T-cell (primary cell): Measurements from ENCODE around the gene EGFL6. TPM values are rescaled to one million over a fixed set of nuclear protein-coding genes. Genes with fewer than 3 reads are reported as not detected.

Experiments
- ATAC-seq, 4 experiments: fragments of 200-7000 bp in 3 of 4; fragments of 150-1000 bp in 1 of 4; cut with Tn5 transposase; replicated peaks in 1 of 4; 1 replicate in 3 of 4; 2 replicates in 1 of 4; pipeline ENCODE4 v1.10.0; 2021; ENCODE audit warnings: moderate library complexity in 3 of 4, mild to moderate bottlenecking in 2 of 4, moderate number of reproducible peaks in 1 of 4
- CTCF ChIA-PET, 2 donors: fragments of 300-600 bp; sonication (Branson Sonifier 250); formaldehyde crosslinking; loops; one replicate each; lab custom pipeline; 2022; ENCODE audit warnings: antibody characterized with exemption in 2 of 2; lab: Charles Lee
- POLR2A ChIA-PET, 2 donors: fragments of 300-600 bp; sonication (Branson Sonifier 250); formaldehyde crosslinking; loops; one replicate each; lab custom pipeline; 2022; ENCODE audit warnings: antibody characterized with exemption in 2 of 2; lab: Charles Lee
- DNase-seq, 35 experiments: peaks; one replicate each; pipeline versions ENCODE4 v3.0.0 to v3.0.0-alpha.2; 2013 to 2023
- H3K27ac ChIP-seq: one replicate; pipeline ENCODE4 v1.5.1; 2013; ENCODE audit warnings: low read length
- H3K27me3 ChIP-seq, 2 experiments: replicated peaks in 1 of 2; 1 replicate in 1 of 2; 2 replicates in 1 of 2; pipeline versions ENCODE4 v1.6.1 to v1.7.0; 2013; ENCODE audit warnings: low read length in 1 of 2, mixed read lengths in 1 of 2; ENCODE audit not compliant: control insufficient read depth in 2 of 2, insufficient read depth in 2 of 2; ENCODE audit errors: extremely low read depth in 1 of 2
- H3K36me3 ChIP-seq, 2 donors: 1 replicate in 1 of 2; 2 replicates in 1 of 2; pipeline versions ENCODE4 v1.6.1 to v1.7.0; 2013; ENCODE audit warnings: low read length in 1 of 2; ENCODE audit not compliant: control insufficient read depth in 2 of 2, insufficient read depth in 1 of 2; ENCODE audit errors: extremely low read depth in 1 of 2
- H3K4me1 ChIP-seq, 2 experiments: 1 replicate in 1 of 2; 2 replicates in 1 of 2; pipeline versions ENCODE4 v1.6.1 to v1.7.0; 2013; ENCODE audit warnings: low read length in 2 of 2, mixed read lengths in 1 of 2; ENCODE audit not compliant: insufficient read depth in 2 of 2, control insufficient read depth in 1 of 2; ENCODE audit errors: extremely low read depth in 1 of 2
- H3K4me3 ChIP-seq, 2 donors: 1 replicate in 1 of 2; 2 replicates in 1 of 2; pipeline versions ENCODE4 v1.5.1 to v1.7.0; 2013; ENCODE audit warnings: mild to moderate bottlenecking in 2 of 2, low read length in 1 of 2, moderate library complexity in 1 of 2; ENCODE audit not compliant: control insufficient read depth in 1 of 2; ENCODE audit errors: extremely low read depth in 1 of 2
- H3K9me3 ChIP-seq: 2 replicates; pipeline ENCODE4 v1.7.0; 2013
- H3K27ac Mint-ChIP-seq, 2 donors: one replicate each; pipeline ENCODE4 v1.8.0; 2020 to 2021; ENCODE audit warnings: mild to moderate bottlenecking in 2 of 2, mixed read lengths in 2 of 2
- H3K27me3 Mint-ChIP-seq, 2 donors: one replicate each; pipeline ENCODE4 v1.8.0; 2021 to 2022; ENCODE audit warnings: mixed read lengths in 2 of 2
- H3K36me3 Mint-ChIP-seq: one replicate; pipeline ENCODE4 v1.8.0; 2021; ENCODE audit warnings: mixed read lengths
- H3K4me1 Mint-ChIP-seq, 3 donors: one replicate each; pipeline ENCODE4 v1.8.0; 2020 to 2022; ENCODE audit warnings: mixed read lengths in 3 of 3, mild to moderate bottlenecking in 1 of 3
- H3K4me3 Mint-ChIP-seq, 3 donors: one replicate each; pipeline ENCODE4 v1.8.0; 2020 to 2022; ENCODE audit warnings: mild to moderate bottlenecking in 3 of 3, mixed read lengths in 3 of 3, moderate library complexity in 3 of 3
- H3K9me3 Mint-ChIP-seq, 3 donors: one replicate each; pipeline ENCODE4 v1.8.0; 2020 to 2022; ENCODE audit warnings: mixed read lengths in 3 of 3
- WGBS: methylation state at CpG from one replicate; pipeline ENCODE4 v1.1.5; 2013; ENCODE audit warnings: missing lambda C conversion rate; ENCODE audit not compliant: insufficient coverage; 5-methylcytosine and 5-hydroxymethylcytosine counted together
- total RNA-seq, 35 experiments: library from RNA in 6 of 35; stranded (reverse) in 6 of 35; fragments of 120-200 nt in 1 of 35; gene quantifications; one replicate each; pipeline versions ENCODE4 v1.2.1 to v1.2.4 and lab custom pipeline; 2013 to 2026

Gene EGFL6
- total RNA-seq, 5 donors from 2014 or later (not counting 1 experiment from before 2014, with no cell fraction given): 0.09 to 0.26 TPM; not detected in 3

DNA sequence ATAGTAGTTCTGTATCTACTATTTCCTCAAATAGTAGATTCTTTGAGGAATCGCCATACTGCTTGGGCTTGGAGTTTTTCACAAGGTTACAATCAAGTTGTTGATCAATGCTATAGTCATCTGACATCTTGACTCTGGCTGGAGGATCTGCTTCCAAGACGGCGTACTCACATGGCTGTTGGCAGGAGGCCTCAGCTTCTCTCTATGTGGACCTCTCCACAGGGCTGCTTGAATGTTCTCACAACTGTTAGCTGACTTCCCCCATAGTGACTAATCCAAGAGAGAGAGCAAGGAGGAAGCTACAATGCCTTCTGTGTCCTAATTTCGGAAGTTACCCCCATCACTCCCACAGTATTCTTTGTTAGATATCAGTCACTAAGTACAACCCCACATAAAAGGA lies 10.3 kb downstream of the EGFL6 start:
- H3K9me3 ChIP-seq: no peaks in the 10 kb centered on the region
- H3K4me1 Mint-ChIP-seq: no peaks in the 10 kb centered on the region
- no peak overlapping the region for H3K4me3 Mint-ChIP-seq
- no peaks in the 10 kb centered on the region for H3K36me3 Mint-ChIP-seq
- WGBS: no CpG with 5 or more reads among the region's 4 CpGs
- peaks cover 5 to 32% of the 10 kb centered on the region in 2 donors for H3K27me3 Mint-ChIP-seq
- no peak overlapping the region for H3K4me3 ChIP-seq
- H3K36me3 ChIP-seq: no peaks in the 10 kb centered on the region
- DNase-seq: no peak
- H3K27me3 ChIP-seq: no peaks in the 10 kb centered on the region
- H3K27ac ChIP-seq: no peak overlapping the region
- H3K27ac Mint-ChIP-seq: no peak overlapping the region
- CTCF ChIA-PET: no interaction called here
- POLR2A ChIA-PET: no interaction called here
- H3K4me1 ChIP-seq: no peaks in the 10 kb centered on the region
- ATAC-seq: no peak
- H3K9me3 Mint-ChIP-seq: peaks cover 0 to 9% (median 4%) of the 10 kb centered on the region in 3 donors

DNA sequence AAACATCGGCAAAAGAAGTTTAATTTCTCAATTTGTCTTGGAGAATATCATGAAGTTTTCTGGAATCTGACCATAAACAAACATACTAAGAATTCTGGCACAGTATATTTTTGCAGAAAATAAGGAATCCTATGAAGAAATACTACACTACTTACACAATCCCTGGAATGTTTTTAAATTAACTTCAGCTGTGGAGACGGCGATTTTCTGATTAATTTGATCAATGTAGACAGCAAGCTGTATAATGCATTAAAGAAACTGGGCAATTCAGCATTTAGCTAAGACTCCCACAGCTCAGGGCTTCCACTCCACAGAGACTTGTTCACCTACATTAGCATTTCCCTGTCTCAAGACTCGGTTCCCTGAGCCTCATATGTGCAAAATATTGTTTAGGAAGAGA lies 12.2 kb downstream of the EGFL6 start:
- no peaks in the 10 kb centered on the region for H3K4me1 ChIP-seq
- no peaks in the 10 kb centered on the region for H3K36me3 ChIP-seq
- no peak overlapping the region for H3K4me3 ChIP-seq
- no peak overlapping the region for H3K27ac ChIP-seq
- Mint-ChIP-seq H3K27ac (no peak overlapping the region), H3K9me3 (peaks cover 0 to 9% (median 0%) of the 10 kb centered on the region in 3 donors), H3K36me3 (no peaks in the 10 kb centered on the region), H3K27me3 (peaks cover 11 to 41% of the 10 kb centered on the region in 2 donors), H3K4me1 (no peaks in the 10 kb centered on the region), H3K4me3 (no peak overlapping the region)
- no peaks in the 10 kb centered on the region for H3K27me3 ChIP-seq
- ATAC-seq (no peak), DNase-seq (no peak)
- ChIA-PET CTCF (no interaction called here), POLR2A (no interaction called here)
- no peaks in the 10 kb centered on the region for H3K9me3 ChIP-seq
- no CpG with 5 or more reads among the region's 4 CpGs for WGBS

DNA sequence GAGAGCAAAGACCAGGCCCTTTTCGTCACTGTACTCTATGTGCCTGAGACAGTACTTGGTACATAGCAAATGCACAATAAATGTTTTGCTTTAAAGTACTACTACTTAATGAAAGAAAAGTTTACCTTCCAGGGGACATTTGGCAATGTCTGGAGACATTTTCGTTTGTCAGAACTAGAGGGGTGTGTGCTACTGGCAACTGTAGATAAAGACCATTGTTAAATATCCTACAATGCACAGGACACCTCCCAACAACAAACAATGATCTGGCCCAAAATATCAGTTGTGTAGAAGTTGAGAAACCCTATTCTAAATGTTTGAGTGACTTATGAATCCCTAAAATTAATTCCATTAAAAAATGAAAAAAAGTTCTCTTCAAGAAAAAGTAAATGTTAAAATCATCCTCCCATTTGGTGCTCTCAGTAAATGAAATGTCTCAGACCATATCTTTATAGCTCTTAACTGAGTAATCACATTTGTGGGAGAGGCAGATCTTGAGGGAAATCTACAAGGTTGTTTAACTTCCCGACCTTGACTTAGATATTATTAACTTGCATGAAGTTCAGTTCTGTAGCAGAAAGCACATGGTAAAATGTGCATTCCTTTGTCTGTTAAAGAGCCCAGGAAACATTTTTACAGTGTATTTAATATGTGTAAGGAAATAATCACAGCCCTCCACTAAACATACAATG lies 18.5 kb downstream of the EGFL6 start:
- Mint-ChIP-seq H3K27me3 (peaks cover 20 to 64% of the 10 kb centered on the region in 2 donors), H3K4me1 (no peaks in the 10 kb centered on the region), H3K4me3 (no peak overlapping the region), H3K36me3 (no peaks in the 10 kb centered on the region), H3K9me3 (no peaks in the 10 kb centered on the region), H3K27ac (no peak overlapping the region)
- no peaks in the 10 kb centered on the region for H3K4me1 ChIP-seq
- ChIA-PET POLR2A (no interaction called here), CTCF (no interaction called here)
- H3K36me3 ChIP-seq: no peaks in the 10 kb centered on the region
- no peaks in the 10 kb centered on the region for H3K27me3 ChIP-seq
- H3K9me3 ChIP-seq: no peaks in the 10 kb centered on the region
- H3K4me3 ChIP-seq: no peak overlapping the region
- WGBS: no CpG with 5 or more reads among the region's 3 CpGs
- no peak overlapping the region for H3K27ac ChIP-seq
- ATAC-seq (no peak), DNase-seq (no peak)

DNA sequence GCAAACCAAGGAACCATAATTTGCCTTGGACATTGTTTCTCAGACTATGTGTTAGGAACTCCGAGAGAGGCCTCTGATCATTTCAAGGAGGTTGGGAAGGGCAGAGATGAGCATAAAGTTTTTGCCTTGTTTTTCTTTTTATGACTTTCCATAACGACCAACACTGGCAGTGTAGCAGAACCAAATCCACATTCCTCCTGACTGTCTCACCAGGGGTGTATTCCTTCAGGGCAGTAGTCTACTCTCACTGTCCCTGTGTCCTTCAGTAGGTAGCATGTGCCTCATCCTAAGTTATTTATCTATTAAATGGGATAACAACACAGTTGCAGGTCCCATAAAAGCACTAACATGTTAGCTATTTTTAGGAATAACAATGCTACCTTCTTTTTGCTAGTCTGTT lies 20.8 kb downstream of the EGFL6 start:
- ChIA-PET POLR2A (no interaction called here), CTCF (no interaction called here)
- Mint-ChIP-seq H3K4me3 (no peak overlapping the region), H3K36me3 (no peaks in the 10 kb centered on the region), H3K27me3 (peaks cover 12 to 65% of the 10 kb centered on the region in 2 donors), H3K27ac (no peak overlapping the region), H3K9me3 (no peaks in the 10 kb centered on the region), H3K4me1 (no peaks in the 10 kb centered on the region)
- Histone ChIP-seq H3K36me3 (no peaks in the 10 kb centered on the region), H3K9me3 (no peaks in the 10 kb centered on the region), H3K27me3 (no peaks in the 10 kb centered on the region), H3K4me3 (no peak overlapping the region), H3K4me1 (no peaks in the 10 kb centered on the region), H3K27ac (no peak overlapping the region)
- ATAC-seq (no peak), DNase-seq (no peak)
- no CpG with 5 or more reads among the region's 2 CpGs for WGBS

DNA sequence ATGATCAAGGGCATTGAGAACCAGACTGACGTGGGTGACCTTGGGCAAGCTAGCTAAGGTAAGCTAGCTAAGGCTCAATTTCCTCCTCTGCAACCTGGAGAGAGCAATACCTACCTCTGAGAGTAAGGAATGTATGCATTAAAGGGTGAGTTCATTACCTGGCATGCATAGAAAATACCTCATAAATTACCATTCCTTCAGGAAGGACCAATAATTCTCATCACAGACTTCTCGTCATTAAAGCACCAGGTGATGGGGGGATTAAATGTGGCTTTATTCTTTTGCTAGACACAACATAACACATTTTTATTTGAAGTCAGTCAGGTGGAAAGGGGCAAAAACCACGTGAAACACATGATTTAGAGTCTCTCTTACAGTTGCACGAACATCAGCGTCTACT lies 21.5 kb downstream of the EGFL6 start:
- Histone ChIP-seq H3K4me3 (no peak overlapping the region), H3K27ac (no peak overlapping the region), H3K27me3 (no peaks in the 10 kb centered on the region), H3K4me1 (no peaks in the 10 kb centered on the region), H3K9me3 (no peaks in the 10 kb centered on the region), H3K36me3 (no peaks in the 10 kb centered on the region)
- no peaks in the 10 kb centered on the region for H3K4me1 Mint-ChIP-seq
- ChIA-PET POLR2A (no interaction called here), CTCF (no interaction called here)
- no peaks in the 10 kb centered on the region for H3K36me3 Mint-ChIP-seq
- H3K4me3 Mint-ChIP-seq: no peak overlapping the region
- no peak for DNase-seq
- H3K27ac Mint-ChIP-seq: no peak overlapping the region
- ATAC-seq: no peak
- WGBS: 57% methylated on average over 3 of the region's 5 CpGs
- H3K27me3 Mint-ChIP-seq: peaks cover 12 to 61% of the 10 kb centered on the region in 2 donors
- H3K9me3 Mint-ChIP-seq: no peaks in the 10 kb centered on the region

DNA sequence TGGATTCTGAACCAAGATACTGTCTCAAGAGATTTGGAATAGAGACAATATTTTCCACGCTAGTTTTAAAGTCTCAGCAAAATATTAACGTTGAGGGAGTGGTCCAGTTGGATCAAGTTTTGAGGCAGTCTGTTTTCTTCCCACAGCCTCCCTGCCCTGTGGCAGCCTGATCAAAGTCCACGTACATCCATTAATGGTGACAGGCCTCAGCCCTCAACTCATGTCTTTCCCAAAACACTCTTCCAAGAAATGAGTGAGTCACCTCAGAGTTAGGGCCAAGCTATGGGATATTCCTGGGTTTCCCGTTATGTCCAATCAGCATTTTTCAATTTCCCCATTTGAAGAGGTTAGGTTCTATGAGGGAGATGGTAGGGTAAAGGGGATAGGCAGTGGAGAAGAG lies 28.5 kb downstream of the EGFL6 start:
- POLR2A ChIA-PET: no interaction called here
- Mint-ChIP-seq H3K36me3 (no peaks in the 10 kb centered on the region), H3K4me3 (no peak overlapping the region), H3K9me3 (no peaks in the 10 kb centered on the region), H3K27ac (no peak overlapping the region), H3K4me1 (no peaks in the 10 kb centered on the region), H3K27me3 (peaks cover 2 to 52% of the 10 kb centered on the region in 2 donors)
- Histone ChIP-seq H3K4me3 (no peak overlapping the region), H3K36me3 (no peaks in the 10 kb centered on the region), H3K9me3 (no peaks in the 10 kb centered on the region), H3K27ac (no peak overlapping the region), H3K27me3 (peaks cover 0 to 3% of the 10 kb centered on the region in 2 experiments), H3K4me1 (no peaks in the 10 kb centered on the region)
- WGBS: no CpG with 5 or more reads among the region's 4 CpGs
- CTCF ChIA-PET: no interaction called here
- DNase-seq (no peak), ATAC-seq (no peak)
